ENCODE data around the gene SLC40A1.
A peak's percentile ranks its signal among the peaks of the same experiment; 100 is the strongest.
"Not testable (repeated sequence)": the region's sequence is repeated elsewhere in the genome, so short reads cannot be mapped to it uniquely, and the experiment has no call there.

The SLC40A1 gene, protein sequence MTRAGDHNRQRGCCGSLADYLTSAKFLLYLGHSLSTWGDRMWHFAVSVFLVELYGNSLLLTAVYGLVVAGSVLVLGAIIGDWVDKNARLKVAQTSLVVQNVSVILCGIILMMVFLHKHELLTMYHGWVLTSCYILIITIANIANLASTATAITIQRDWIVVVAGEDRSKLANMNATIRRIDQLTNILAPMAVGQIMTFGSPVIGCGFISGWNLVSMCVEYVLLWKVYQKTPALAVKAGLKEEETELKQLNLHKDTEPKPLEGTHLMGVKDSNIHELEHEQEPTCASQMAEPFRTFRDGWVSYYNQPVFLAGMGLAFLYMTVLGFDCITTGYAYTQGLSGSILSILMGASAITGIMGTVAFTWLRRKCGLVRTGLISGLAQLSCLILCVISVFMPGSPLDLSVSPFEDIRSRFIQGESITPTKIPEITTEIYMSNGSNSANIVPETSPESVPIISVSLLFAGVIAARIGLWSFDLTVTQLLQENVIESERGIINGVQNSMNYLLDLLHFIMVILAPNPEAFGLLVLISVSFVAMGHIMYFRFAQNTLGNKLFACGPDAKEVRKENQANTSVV

DNA sequence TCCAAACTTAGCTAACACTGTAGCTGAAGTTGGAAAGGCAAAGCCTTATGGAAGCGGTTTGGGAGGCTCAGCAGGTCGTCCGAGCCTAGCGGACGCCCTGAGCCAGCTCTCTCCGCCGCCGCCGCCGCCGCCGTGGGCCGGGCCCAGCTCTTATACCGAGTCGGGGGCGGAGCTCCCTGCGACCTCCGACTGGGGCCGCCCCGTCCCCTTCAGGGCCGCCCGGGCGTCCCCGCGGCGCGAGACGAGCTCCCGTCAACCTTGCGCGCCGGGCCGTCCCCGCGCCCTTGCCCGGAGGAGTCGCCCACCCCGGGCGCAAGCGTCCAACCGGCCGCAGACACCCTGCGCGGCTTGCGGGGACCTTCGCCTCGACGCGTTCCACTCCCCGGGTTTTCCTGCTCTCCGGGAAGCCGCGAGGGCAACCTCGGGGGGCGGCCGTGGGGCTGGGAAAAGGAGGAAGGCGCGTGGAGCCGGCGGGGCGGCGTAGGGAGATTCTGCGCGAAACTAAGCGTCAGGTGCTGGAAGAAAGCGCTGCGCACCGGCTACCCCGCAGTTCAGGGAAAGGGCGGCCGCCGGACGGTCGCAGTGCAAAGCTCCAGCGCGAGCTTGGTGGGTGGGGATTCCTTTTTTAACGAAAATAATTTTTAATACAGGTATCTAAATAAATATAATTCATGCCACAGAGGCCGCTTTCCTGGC is at the start of gene SLC40A1:
Gene SLC40A1, minus strand, starts transcription at position 129 of the 696 bp plus-strand sequence. CDS start 326 bp downstream, outside the sequence.
- DNase-seq, result peak; percentile 89

DNA sequence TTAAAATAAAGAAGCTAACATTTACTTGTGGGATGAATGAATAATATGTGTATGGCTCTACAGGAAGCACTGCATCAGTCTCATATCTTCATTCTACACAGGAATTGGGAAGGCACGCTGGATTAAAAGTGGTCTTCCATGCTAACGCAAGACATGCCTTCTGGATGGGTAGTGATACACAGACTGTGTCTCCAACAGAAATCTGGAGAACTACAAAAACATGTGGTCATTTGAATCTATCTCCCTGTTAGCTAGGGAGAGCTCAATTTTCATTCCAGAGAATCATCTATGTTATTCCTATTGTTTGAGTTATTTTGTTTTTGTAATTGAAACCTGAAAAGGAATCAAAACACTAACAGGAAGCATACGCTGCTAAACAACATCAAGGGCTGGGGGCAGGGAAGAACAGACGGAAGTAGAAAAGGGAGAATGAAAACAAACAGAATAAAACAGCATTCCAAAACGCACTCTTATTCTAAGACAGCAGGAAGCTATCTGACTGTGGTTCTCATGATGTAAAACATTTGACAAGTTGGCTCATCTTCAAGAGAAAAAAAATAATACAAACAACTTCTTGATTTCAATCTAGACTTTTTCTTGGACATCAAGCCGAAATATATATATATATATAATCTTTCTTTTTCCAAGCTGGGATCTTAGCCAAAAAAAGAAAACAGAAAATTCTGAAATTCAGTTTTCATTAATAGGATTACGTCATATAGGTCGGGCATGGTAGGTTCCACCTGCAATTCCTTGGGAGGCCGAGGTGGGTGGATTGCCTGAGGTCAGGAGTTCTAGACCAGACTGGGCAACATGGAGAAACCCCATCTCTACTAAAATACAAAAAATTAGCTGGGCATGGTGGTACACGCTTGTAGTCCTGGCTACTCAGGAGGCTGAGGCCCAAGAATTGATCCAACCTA is 49.2 kb upstream of the SLC40A1 start:
- DNase-seq, result no peak

DNA sequence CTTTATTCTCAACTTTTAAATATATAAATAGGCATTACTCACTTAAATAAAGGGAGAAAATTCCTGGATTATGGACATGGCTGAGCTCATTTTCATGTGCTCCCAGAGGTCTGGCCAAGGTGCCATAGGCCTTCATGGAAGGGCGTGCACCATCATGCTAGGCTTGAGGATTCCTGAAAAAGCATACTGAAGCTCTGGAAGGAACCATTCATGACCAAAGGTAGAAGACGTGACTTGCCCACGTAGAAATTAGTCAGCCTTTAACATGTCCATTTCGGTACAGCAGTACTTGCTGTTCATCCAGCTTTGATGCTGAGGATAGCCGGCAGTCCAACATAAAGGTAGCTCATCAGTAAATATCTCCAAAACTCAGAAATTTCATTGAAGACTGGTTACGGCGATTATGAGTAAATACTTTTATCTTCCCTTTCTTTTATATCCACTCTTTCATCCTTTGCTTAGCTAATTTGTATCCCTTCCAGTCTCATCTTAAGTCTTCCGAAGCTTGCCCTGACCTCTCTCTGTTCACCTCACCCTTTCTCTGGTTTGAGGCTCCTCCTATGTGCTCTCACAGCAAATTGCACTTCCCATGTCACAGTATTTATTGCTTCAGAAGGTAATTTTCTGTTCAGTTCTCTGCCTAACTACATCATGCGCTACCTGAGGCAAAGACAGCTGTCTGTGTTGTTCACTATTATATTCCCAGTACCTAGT is 48.4 kb upstream of the SLC40A1 start:
- no peak for DNase-seq

DNA sequence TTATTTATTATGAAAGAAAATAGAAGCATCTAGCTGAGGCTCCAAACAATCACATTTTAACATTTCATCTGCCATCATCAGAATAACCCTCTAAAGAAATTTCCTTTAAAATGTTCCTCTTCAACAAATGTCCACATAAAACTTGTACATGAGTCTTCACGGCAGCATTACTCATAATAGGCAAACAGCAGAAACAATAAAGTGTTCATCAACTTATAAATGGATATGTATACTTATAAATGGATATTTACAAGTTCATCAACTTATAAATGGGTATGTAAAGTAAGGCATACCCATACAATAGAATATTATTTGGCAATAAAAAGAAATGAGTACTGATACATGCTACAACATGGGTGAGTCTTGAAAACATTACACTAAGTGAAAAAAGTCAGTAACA is 47.2 kb upstream of the SLC40A1 start:
- no peak for DNase-seq

DNA sequence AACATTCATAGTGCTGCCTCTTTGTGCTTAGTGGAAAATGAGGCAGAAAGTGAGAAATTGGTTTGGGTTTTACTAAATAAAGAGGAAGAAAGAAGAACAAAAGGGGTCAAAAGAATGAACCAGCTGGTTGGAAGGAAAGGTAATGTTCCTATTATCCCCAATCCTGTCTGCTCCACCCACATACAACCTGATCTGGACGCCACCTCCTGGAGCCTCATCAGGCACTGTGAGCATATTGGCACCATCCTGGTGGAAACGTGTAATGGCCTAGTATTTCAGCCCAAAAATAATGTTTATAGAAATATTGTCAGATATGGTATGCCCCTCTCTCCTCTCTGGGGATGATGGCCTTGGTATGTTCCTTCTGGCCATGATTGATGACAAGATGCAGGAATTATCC is 45.0 kb upstream of the SLC40A1 start:
- DNase-seq, result no peak

DNA sequence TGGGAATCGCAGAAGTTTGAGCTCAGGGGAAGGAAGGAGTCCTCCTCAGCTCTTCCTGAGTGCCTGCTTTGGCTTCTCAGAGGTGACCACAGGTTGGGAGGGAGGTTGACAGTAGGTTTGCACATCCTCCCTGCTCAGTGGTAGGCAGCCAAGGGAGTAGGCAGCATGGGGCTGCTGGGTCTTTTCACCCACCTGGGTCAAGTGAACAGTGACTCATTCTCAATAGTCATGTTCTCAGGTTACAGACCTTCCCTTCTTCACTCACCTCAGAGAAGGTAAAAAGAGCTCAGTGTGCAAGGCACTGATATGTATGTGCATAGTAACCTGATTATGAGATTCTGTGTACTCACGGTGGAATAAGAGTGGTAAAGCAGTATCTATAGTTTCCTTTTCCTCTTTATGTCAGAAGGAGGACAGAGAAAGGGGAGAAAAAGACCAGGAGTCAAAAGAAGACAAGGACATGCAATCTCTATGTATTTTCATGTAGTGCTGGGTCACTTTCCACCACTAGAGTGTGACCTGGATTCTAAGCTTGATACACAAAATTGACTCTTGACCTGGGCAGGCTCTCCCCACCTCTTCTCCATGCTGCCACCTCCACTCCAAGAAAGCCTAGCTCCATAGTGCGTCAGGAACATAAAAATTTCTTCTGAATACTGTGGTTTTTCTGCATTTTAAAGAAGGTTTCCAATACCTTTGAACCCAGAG is 44.2 kb upstream of the SLC40A1 start:
- DNase-seq, result no peak

DNA sequence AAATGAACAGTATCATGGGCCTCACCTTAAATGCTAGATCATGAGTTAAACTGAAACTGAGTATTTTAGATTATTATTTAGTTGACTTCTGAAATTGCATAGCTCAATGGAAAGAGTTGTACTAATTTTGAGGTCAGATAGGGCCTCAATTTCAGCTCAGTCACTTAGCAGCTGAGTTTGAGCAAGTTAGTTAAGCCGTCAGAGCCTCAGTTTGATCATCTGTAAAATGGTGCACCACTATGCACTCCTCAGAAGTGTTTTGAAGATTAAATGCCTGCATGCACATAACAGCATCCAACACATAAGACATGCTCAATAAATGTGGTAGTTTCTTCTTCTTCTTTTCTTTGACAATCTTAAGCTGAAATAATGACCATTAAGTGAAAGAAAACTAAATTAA is 42.5 kb upstream of the SLC40A1 start:
- DNase-seq, result no peak

DNA sequence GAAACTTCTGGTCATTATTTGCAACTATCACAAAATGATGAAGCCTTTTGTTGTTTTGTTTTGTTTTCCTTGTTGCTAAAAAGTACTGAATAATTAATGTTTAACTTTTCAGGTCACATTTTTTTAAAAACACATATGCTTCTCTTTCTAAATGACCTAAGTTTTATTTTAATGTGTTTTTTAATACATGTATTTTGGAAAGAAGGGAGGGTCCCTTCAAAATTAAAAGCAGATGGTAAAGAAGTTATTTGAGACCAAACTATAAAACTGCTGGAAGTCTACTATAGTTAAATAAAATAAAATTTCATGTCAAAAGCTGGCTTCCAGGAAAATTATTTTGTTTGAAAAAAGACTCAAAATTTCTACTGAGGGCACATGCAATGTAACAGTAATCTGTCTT is 41.2 kb upstream of the SLC40A1 start:
- no peak for DNase-seq

DNA sequence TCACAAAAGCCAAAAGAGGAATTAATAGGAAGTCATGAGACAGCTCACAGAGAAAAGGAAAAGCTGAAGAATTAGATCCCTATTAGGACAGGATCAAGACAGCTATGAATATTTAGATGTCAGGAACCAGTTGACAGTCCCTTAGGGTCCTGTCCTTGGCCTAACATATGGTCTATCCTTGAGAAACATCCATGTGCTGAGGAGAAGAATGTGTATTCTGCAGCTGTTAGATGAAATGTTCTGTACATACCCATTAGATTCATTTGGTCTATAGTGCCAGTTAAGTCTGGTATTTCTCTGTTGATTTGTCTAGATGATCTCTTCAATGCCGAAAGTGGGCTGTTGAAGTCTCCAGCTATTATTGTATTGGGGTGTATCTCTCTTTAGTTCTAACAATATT is 37.6 kb upstream of the SLC40A1 start:
- no peak for DNase-seq

DNA sequence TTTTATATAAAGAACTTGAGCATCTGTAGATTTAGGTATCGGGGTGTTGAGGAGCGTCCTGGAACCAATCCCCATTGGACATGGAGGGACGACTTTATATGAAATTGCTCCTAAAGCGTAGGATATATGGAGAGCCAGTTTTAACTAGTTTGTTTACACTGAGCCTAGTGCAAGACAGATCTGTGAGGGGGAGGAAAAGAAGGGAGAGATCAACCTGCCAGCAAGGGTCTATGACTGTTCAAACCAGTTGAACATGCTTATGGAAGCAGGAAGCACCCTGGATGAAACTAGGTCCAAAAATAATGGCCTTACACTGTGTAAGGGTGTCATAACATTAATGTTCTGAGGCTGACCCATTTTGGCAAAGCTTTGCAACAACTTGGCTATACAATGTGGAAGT is 34.0 kb upstream of the SLC40A1 start:
- no peak for DNase-seq

DNA sequence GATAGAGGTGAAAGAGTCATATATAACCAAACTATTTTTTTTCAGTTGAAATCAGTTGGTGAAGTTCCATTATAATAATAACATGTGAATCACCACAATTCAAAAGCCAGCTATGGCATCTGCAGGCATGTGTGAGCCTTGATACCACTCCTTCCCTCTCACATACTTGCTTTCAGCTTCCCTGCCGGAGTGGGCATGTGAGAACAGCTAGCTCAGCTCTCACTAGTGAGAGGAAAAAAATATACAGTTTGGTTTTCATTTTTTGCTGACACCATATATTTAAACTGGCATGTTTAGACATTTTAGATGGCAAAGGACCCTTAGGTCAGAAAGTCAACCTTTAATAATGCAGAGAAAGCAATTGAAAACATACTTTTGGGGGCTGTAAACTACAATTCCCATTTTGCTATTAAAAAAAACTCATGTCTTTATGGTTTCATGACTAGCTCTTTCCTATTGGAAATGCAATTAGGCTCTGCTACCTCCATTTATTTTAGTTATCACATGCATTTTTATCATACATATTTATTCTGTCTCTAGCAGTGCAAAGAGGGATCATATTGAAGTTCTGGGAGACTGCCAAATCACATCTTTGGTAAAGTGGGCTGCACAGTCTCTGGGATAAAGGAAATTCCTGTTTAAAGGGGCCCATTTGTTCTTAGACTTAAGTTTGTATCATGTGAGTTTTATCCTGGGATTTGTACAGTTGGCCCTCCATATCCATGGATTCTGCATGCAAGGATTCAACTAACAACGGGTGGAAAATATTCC is 33.2 kb upstream of the SLC40A1 start:
- DNase-seq, result no peak

DNA sequence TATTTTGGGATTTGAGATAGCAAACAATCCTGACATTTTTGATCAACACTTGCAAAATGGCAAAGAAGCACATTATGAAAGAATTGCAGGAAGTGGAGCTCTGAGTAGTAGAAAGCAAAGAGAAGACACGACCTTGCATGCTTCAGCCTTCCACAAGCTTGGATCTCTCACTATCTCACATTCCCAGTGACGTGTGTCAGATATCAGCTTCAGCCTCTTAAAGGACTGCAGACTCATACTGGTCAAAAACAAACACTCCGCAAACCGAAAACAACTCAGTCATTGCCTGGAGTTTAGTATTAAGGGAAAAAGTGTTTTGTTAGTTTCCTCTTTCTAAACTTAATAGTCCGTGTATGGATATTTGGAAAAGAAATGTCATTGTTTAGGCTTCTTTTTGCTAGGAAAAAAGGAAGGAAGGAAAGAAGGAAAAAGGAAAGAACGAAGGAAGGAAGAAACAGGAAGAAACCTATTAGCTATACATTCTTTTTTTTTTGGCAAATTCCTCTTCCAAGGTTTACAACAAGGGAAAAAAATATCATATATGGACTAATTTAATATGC is 32.6 kb upstream of the SLC40A1 start:
- no peak for DNase-seq

DNA sequence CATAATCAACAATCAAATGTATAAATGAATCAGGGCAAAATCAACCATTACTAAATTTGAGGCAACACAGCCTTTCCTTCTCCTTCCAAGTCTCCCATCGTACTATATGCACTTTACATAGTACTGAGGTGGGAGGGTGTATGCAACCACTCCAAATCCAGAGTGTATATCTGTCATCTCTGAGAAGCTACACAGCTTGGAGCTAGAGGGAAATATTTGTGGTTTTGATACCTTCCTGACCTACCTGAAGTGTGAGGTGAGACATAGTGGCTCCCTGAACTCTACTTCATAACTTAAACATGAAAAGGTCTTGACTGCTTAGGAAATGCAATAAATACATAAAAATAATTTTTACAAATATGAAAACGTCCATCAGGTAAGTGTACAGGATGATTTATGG is 30.1 kb upstream of the SLC40A1 start:
- no peak for DNase-seq

DNA sequence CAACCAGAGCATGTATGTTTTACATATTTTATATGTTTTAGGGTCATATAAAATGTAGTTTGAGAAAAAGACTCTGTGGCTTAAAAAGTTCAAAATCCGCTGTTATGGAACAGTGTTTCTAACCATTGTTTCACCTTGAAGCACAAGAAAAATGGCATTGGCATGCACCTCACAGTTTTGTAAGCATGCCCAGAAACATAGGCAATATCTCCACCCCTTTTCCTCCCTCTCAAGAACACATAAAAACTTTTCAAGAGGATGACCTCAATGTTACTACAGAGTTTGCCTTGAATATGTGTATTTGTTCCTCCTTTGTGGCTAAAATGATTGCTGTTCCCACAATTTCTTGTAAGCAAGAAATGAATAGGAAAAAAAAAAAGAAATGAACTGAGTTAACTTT is 29.3 kb upstream of the SLC40A1 start:
- DNase-seq, result no peak

DNA sequence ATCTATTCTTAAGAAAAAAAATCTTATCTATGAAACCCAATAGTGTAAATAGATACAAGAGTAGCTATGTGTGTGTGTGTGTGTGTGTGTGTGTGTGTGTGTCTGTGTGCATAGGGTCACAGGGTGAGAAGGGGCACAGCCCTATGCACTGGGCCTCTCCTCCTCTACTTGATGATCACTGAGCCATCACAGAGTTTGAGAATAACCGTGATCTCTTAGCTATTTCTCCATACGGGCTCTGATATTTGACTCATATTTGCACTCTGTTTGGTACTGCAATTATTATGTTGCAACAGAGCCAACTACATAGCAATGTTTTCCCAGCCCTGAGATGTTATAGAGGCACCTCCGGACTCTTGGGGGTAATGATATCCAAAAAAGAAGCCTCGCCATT is 28.8 kb upstream of the SLC40A1 start:
- no peak for DNase-seq

DNA sequence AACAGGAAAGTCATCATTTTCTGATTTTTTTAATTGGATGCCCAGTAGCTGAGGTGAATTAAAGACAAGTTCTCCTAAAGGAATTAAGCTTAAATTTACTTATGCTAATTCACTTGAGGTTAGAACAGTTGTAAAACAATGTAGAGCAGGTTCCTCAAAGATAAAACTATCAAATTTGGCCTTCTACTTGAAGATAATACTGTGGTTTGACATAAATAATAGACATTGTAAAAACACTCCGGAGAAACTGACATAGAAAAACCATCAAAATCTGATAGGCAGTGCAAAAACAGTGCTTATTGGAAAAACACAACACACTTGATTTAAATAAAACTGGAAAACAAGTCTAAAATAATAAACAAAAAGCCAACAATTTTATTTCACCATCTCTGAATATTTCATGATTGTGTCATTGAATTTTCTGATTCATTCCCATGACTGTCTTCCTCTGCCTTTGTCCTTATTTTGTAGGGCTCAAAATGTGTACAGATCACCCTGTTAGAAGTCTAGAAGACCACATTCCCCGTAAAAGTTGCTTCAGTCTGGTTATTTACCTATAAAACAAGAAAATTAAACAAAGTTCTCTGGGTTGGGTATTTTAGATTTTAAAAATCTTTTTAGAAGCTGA is 28.3 kb upstream of the SLC40A1 start:
- no peak for DNase-seq

DNA sequence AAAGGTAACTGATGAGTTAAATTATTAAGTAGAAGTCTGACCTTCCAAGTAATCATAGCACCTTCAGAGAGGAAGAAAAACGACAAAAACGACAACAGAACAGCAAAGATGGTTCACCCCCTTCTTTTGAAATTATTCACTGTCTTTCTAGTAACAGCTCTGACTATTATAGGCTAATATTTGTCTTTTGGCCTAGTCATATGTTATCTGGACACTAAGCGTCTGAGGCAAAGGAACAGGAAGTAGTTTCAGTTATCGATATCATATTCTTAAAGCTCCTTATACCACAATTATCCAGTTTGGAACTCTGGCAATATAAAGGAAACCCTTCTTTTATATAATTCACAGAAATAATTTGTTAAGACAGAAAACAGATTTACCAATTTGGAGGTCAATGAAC is 27.6 kb upstream of the SLC40A1 start:
- DNase-seq, result no peak

DNA sequence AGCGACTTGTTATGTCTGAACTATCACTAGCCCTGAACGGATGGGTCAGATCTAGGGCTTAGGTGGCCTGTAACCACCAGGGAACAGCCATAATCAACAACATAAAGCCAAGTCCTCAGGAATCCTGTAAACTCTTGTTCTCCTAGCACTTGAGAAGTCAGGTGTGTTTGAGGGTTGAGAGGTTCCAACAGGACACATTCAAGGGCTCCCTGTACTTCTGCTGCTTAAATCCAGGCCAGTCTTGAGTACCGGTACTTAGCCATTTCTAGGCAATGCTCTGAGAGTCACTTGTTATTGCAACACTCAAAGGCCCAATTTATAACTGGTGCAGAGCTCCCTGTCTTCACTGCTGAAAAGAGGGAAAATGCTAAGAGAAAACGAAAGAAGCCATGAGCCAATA is 21.6 kb upstream of the SLC40A1 start:
- no peak for DNase-seq

DNA sequence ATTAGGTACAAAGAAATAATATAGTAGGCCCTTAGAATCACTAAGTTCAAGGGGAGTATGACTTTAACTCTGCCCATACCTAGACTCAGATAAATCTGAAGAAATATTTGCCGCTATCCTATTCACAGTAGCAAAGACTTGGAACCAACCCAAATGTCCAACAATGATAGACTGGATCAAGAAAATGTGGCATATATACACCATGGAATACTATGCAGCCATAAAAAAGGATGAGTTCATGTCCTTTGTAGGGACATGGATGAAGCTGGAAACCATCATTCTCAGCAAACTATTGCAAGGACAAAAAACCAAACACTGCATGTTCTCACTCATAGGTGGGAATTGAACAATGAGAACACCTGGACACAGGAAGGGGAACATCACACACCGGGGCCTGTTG is 21.1 kb upstream of the SLC40A1 start:
- not testable (repeated sequence) for DNase-seq

DNA sequence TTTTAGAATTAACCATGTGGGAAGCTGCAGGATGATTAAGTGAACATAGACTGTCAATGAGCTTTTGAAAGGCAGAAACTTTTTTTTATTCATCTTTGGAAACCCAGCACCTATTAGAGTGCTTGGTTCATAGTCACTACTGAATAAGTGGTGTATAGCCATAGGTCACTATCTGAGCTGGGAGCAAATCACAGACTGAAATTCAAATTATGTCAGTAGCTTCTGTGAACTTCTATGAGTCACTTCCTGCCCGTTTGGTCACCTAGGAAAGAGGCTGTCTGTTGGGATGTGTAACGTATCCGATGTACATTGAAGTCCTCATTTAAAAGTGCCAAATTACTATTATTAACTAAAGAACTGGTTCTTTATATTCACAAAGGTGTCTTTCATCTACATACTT is 20.5 kb upstream of the SLC40A1 start:
- no peak for DNase-seq
